Fibroblast of the aortic adventitia (primary cell): ENCODE results near the gene TGFB2. TPM values are rescaled to one million over a fixed set of nuclear protein-coding genes. Genes with fewer than 3 reads are reported as not detected.

Experiments
- DNase-seq: peaks from one replicate; pipeline ENCODE4 v3.0.0-alpha.2; 2010; ENCODE audit warnings: low read depth
- H3K4me3 ChIP-seq: 2 replicates; pipeline ENCODE4 v1.5.1; 2011; ENCODE audit warnings: low read depth, mild to moderate bottlenecking, control low read depth, low read length, moderate library complexity
- CTCF ChIP-seq: IDR thresholded peaks from 2 replicates; pipeline ENCODE4 v1.5.1; 2011; ENCODE audit warnings: mild to moderate bottlenecking, low read length, control low read depth, inconsistent platforms; ENCODE audit not compliant: insufficient read depth
- total RNA-seq: library from RNA; depleted of rRNA; stranded (reverse); fragments of >200 nt; gene quantifications from 2 replicates; pipeline ENCODE4 v1.2.3, GENCODE V29; 2012; ENCODE audit warnings: low replicate concordance

The TGFB2 gene
- total RNA-seq, 1 donor, result 13.5 TPM

GRCh38 chr1:218301217-218301616 is 43.9 kb upstream of the TGFB2 start:
- H3K4me3 ChIP-seq, result no peak overlapping the region
- TF ChIP-seq CTCF, result no peak
- no peak for DNase-seq

GRCh38 chr1:218302155-218302554 is 43.0 kb upstream of the TGFB2 start:
- DNase-seq, result no peak
- H3K4me3 ChIP-seq, result no peak overlapping the region

GRCh38 chr1:218303176-218303879 is 41.8 kb upstream of the TGFB2 start:
- no peak overlapping the region for H3K4me3 ChIP-seq
- no peak for TF ChIP-seq CTCF
- DNase-seq, result no peak

More at GRCh38 chr1:218302155-218302554, 43.0 kb upstream of the TGFB2 start:
- no peak for TF ChIP-seq CTCF

GRCh38 chr1:218304281-218305039 is 40.7 kb upstream of the TGFB2 start:
- H3K4me3 ChIP-seq, result no peak overlapping the region
- TF ChIP-seq CTCF, result no peak
- peak; percentile 29 for DNase-seq

GRCh38 chr1:218305472-218306064 is 39.6 kb upstream of the TGFB2 start:
- TF ChIP-seq CTCF, result no peak
- DNase-seq, result no peak

GRCh38 chr1:218312509-218312908 is 32.6 kb upstream of the TGFB2 start:
- H3K4me3 ChIP-seq, result no peak overlapping the region
- DNase-seq, result no peak

More at GRCh38 chr1:218305472-218306064, 39.6 kb upstream of the TGFB2 start:
- no peak overlapping the region for H3K4me3 ChIP-seq

More at GRCh38 chr1:218312509-218312908, 32.6 kb upstream of the TGFB2 start:
- no peak for TF ChIP-seq CTCF
